ENCODE results near the gene NEURL3. TPM values are rescaled to one million over a fixed set of nuclear protein-coding genes. Genes with fewer than 3 reads are reported as not detected.
A peak's percentile ranks its signal among the peaks of the same experiment; 100 is the strongest.

NEURL3 gene
- total and polyA plus RNA-seq, 3 experiments from 2014 or later = 0.22 TPM; not detected in 2

- H3K27ac Mint-ChIP-seq = no peak overlapping the region
- Histone ChIP-seq H3K4me3 (ENCODE audit: low read length) (no peak overlapping the region), H3K27me3 (ENCODE audit: insufficient read depth, low read length, poor library complexity, severe bottlenecking) (no peaks in the 10 kb centered on the region), H3K36me3 (ENCODE audit: insufficient read depth, low read length) (no peaks in the 10 kb centered on the region), H3K4me1 (ENCODE audit: insufficient read depth, low read length) (peaks cover 16% of the 10 kb centered on the region), H3K9me3 (ENCODE audit: low read length) (no peaks in the 10 kb centered on the region), H3K27ac (ENCODE audit: low read depth, low read length) (no peak overlapping the region)
- no peak for DNase-seq
- H3K36me3 Mint-ChIP-seq = peaks cover 0 to 8% (median 0%) of the 10 kb centered on the region in 3 donors
- H3K4me3 Mint-ChIP-seq = no peak overlapping the region
- peaks cover 11 to 23% (median 12%) of the 10 kb centered on the region in 3 donors for H3K4me1 Mint-ChIP-seq
- ChIA-PET CTCF (no interaction called here), POLR2A (no interaction called here)
- H3K27me3 Mint-ChIP-seq = peaks cover 0 to 2% of the 10 kb centered on the region in 2 donors
- H3K9me3 Mint-ChIP-seq = peaks cover 3 to 10% (median 8%) of the 10 kb centered on the region in 5 donors
Observed at GRCh38 chr2:96520231-96520630, 15.1 kb upstream of the NEURL3 start.

GRCh38 chr2:96517079-96517478 lies 11.9 kb upstream of the NEURL3 start:
- H3K27ac ChIP-seq (ENCODE audit: low read depth, low read length) = no peak overlapping the region
- H3K36me3 ChIP-seq (ENCODE audit: insufficient read depth, low read length) = no peaks in the 10 kb centered on the region
- Mint-ChIP-seq H3K4me1 (no peaks in the 10 kb centered on the region), H3K9me3 (peaks cover 3 to 10% (median 8%) of the 10 kb centered on the region in 5 donors), H3K4me3 (no peak overlapping the region), H3K27me3 (no peaks in the 10 kb centered on the region), H3K36me3 (peaks cover 0 to 8% (median 0%) of the 10 kb centered on the region in 3 donors), H3K27ac (peak overlapping the region in 1 of 8 donors; percentile 50)
- no peaks in the 10 kb centered on the region for H3K9me3 ChIP-seq (ENCODE audit: low read length)
- ChIA-PET POLR2A (no interaction called here), CTCF (interaction anchor here (1.4 kb wide), 1 partner anchor 21 kb away, joined by 4 read pairs; no protein-coding TSS in a partner anchor)
- H3K4me3 ChIP-seq (ENCODE audit: low read length) = no peak overlapping the region
- no peak for DNase-seq
- H3K4me1 ChIP-seq (ENCODE audit: insufficient read depth, low read length) = no peaks in the 10 kb centered on the region
- no peaks in the 10 kb centered on the region for H3K27me3 ChIP-seq (ENCODE audit: insufficient read depth, low read length, poor library complexity, severe bottlenecking)

- Histone ChIP-seq H3K4me1 (ENCODE audit: insufficient read depth, low read length) (no peaks in the 10 kb centered on the region), H3K9me3 (ENCODE audit: low read length) (no peaks in the 10 kb centered on the region), H3K36me3 (ENCODE audit: insufficient read depth, low read length) (no peaks in the 10 kb centered on the region), H3K27me3 (ENCODE audit: insufficient read depth, low read length, poor library complexity, severe bottlenecking) (peaks cover 4% of the 10 kb centered on the region), H3K27ac (ENCODE audit: low read depth, low read length) (no peak overlapping the region), H3K4me3 (ENCODE audit: low read length) (no peak overlapping the region)
- ChIA-PET CTCF (interaction anchor here (3.6 kb wide), 1 partner anchor 40 kb away, joined by 11 read pairs; no protein-coding TSS in a partner anchor), POLR2A (no interaction called here)
- DNase-seq = no peak
- H3K9me3 Mint-ChIP-seq = peaks cover 3 to 10% (median 8%) of the 10 kb centered on the region in 5 donors
- peaks cover 0 to under 1% (median 0%) of the 10 kb centered on the region in 3 donors for H3K4me1 Mint-ChIP-seq
- peaks cover 7 to 8% of the 10 kb centered on the region in 2 donors for H3K27me3 Mint-ChIP-seq
- H3K4me3 Mint-ChIP-seq = no peak overlapping the region
- peaks cover 0 to 8% (median 0%) of the 10 kb centered on the region in 3 donors for H3K36me3 Mint-ChIP-seq
- H3K27ac Mint-ChIP-seq = no peak overlapping the region
Observed at GRCh38 chr2:96514521-96514920, 9.4 kb upstream of the NEURL3 start.

GRCh38 chr2:96512341-96512740 lies 7.2 kb upstream of the NEURL3 start:
- ChIA-PET POLR2A (no interaction called here), CTCF (interaction anchor here (1.0 to 3.6 kb wide), 5 partner anchors 14 to 208 kb away, joined by 3 to 11 read pairs (median 4); no protein-coding TSS in a partner anchor)
- H3K4me1 ChIP-seq (ENCODE audit: insufficient read depth, low read length) = peaks cover 11% of the 10 kb centered on the region
- H3K36me3 ChIP-seq (ENCODE audit: insufficient read depth, low read length) = no peaks in the 10 kb centered on the region
- H3K4me3 ChIP-seq (ENCODE audit: low read length) = no peak overlapping the region
- H3K27me3 Mint-ChIP-seq = peaks cover 7 to 15% of the 10 kb centered on the region in 2 donors
- no peak overlapping the region for H3K4me3 Mint-ChIP-seq
- peaks cover 8 to 21% (median 13%) of the 10 kb centered on the region in 3 donors for H3K4me1 Mint-ChIP-seq
- DNase-seq = no peak
- H3K27ac Mint-ChIP-seq = no peak overlapping the region
- no peaks in the 10 kb centered on the region for H3K9me3 ChIP-seq (ENCODE audit: low read length)
- no peak overlapping the region for H3K27ac ChIP-seq (ENCODE audit: low read depth, low read length)
- H3K27me3 ChIP-seq (ENCODE audit: insufficient read depth, low read length, poor library complexity, severe bottlenecking) = peaks cover 4% of the 10 kb centered on the region
- H3K36me3 Mint-ChIP-seq = peaks cover 0 to 5% (median 0%) of the 10 kb centered on the region in 3 donors
- peaks cover 3 to 7% (median 6%) of the 10 kb centered on the region in 5 donors for H3K9me3 Mint-ChIP-seq

- POLR2A ChIA-PET = no interaction called here
- H3K9me3 Mint-ChIP-seq = peaks cover 0 to 3% (median 1%) of the 10 kb centered on the region in 5 donors
- peaks cover 7 to 15% of the 10 kb centered on the region in 2 donors for H3K27me3 Mint-ChIP-seq
- CTCF ChIA-PET = interaction anchor here (1.0 to 3.6 kb wide), 4 partner anchors 31 to 207 kb away, joined by 3 to 11 read pairs (median 6); no protein-coding TSS in a partner anchor
- no peak overlapping the region for H3K4me3 Mint-ChIP-seq
- H3K27ac Mint-ChIP-seq = no peak overlapping the region
- Histone ChIP-seq H3K27ac (ENCODE audit: low read depth, low read length) (no peak overlapping the region), H3K4me1 (ENCODE audit: insufficient read depth, low read length) (peaks cover 11% of the 10 kb centered on the region), H3K4me3 (ENCODE audit: low read length) (no peak overlapping the region), H3K36me3 (ENCODE audit: insufficient read depth, low read length) (no peaks in the 10 kb centered on the region), H3K9me3 (ENCODE audit: low read length) (no peaks in the 10 kb centered on the region), H3K27me3 (ENCODE audit: insufficient read depth, low read length, poor library complexity, severe bottlenecking) (peaks cover 4% of the 10 kb centered on the region)
- H3K4me1 Mint-ChIP-seq = peaks cover 8 to 21% (median 13%) of the 10 kb centered on the region in 3 donors
- H3K36me3 Mint-ChIP-seq = peaks cover 0 to under 1% (median 0%) of the 10 kb centered on the region in 3 donors
- DNase-seq = no peak
Observed at GRCh38 chr2:96511851-96512250, 6.7 kb upstream of the NEURL3 start.

GRCh38 chr2:96510931-96511595 lies 5.9 kb upstream of the NEURL3 start:
- ChIA-PET POLR2A (no interaction called here), CTCF (interaction anchor here (0.9 to 8.0 kb wide), 9 partner anchors 11 to 186 kb away, joined by 3 to 59 read pairs (median 4); partner anchors contain the start of gene ITPRIPL1)
- H3K36me3 ChIP-seq (ENCODE audit: insufficient read depth, low read length) = no peaks in the 10 kb centered on the region
- no peak for DNase-seq
- Mint-ChIP-seq H3K4me3 (no peak overlapping the region), H3K27ac (no peak overlapping the region), H3K27me3 (peaks cover 7 to 15% of the 10 kb centered on the region in 2 donors), H3K9me3 (peaks cover 0 to 2% (median 0%) of the 10 kb centered on the region in 5 donors), H3K4me1 (peaks cover 8 to 21% (median 13%) of the 10 kb centered on the region in 3 donors), H3K36me3 (no peaks in the 10 kb centered on the region)
- no peaks in the 10 kb centered on the region for H3K9me3 ChIP-seq (ENCODE audit: low read length)
- H3K4me1 ChIP-seq (ENCODE audit: insufficient read depth, low read length) = peaks cover 11% of the 10 kb centered on the region
- no peak overlapping the region for H3K4me3 ChIP-seq (ENCODE audit: low read length)
- peaks cover 4% of the 10 kb centered on the region for H3K27me3 ChIP-seq (ENCODE audit: insufficient read depth, low read length, poor library complexity, severe bottlenecking)
- H3K27ac ChIP-seq (ENCODE audit: low read depth, low read length) = no peak overlapping the region

GRCh38 chr2:96509847-96510230 lies 4.7 kb upstream of the NEURL3 start:
- H3K4me1 Mint-ChIP-seq = peaks cover 8 to 21% (median 13%) of the 10 kb centered on the region in 3 donors
- Histone ChIP-seq H3K27me3 (ENCODE audit: insufficient read depth, low read length, poor library complexity, severe bottlenecking) (peaks cover 4% of the 10 kb centered on the region), H3K4me3 (ENCODE audit: low read length) (no peak overlapping the region), H3K9me3 (ENCODE audit: low read length) (no peaks in the 10 kb centered on the region), H3K36me3 (ENCODE audit: insufficient read depth, low read length) (no peaks in the 10 kb centered on the region), H3K4me1 (ENCODE audit: insufficient read depth, low read length) (peaks cover 11% of the 10 kb centered on the region), H3K27ac (ENCODE audit: low read depth, low read length) (no peak overlapping the region)
- H3K36me3 Mint-ChIP-seq = no peaks in the 10 kb centered on the region
- ChIA-PET CTCF (interaction anchor here (1.0 to 8.0 kb wide), 8 partner anchors 14 to 188 kb away, joined by 3 to 59 read pairs (median 6); no protein-coding TSS in a partner anchor), POLR2A (no interaction called here)
- H3K4me3 Mint-ChIP-seq = no peak overlapping the region
- peak overlapping the region in 1 of 8 donors; percentile 74 for H3K27ac Mint-ChIP-seq
- DNase-seq = no peak
- peaks cover 7 to 15% of the 10 kb centered on the region in 2 donors for H3K27me3 Mint-ChIP-seq
- no peaks in the 10 kb centered on the region for H3K9me3 Mint-ChIP-seq
